Measurements from ENCODE around the gene GRM8. TPM values are rescaled to one million over a fixed set of nuclear protein-coding genes. Genes with fewer than 3 reads are reported as not detected.

GRM8 gene
- total RNA-seq, 2 experiments from 2014 or later, result not detected

DNA sequence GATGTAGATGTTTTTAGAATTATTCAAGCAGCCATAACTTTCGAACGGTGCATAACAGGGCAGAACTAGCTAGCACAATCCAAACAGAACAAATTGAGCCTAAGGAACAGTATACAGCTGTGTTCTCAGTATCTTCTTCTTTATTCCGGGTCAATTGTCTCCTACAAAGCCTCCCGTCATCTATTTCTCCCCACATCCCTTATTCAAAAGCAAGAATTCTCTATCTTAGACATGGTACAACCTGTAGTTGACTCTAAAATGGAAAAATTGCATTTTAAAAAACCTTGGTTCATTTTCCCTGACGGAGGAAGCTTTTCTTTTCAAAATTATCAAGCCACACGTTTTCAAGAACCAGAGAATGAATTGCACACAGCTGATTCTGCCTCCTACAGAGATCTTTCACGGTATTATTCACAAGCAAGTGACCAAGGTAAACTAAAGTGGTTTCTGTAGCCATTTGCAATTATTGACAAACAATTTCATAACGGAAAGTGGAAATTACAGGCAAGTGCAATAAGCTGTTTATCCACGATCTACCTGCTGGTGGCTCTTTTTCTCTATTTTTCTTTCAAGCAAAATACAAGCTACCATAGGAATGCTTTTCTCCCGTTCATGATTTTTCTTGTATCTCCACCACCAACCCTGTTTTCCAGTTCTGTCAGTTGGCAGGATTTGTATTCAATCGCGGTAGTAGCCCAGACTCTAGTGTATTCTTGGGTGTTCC, 2.3 kb downstream of the GRM8 start:
- H3K4me3 ChIP-seq (ENCODE audit: low read depth, low read length, poor library complexity, severe bottlenecking), result no peak overlapping the region
- intact Hi-C loops (cut with micrococcal nuclease; ENCODE audit: unreplicated experiment), result loop anchor here (5.0 kb wide), 1 partner anchor 448 kb away; no protein-coding TSS in a partner anchor
- H3K9me2 ChIP-seq (ENCODE audit: insufficient read depth, low read length), result no peaks in the 10 kb centered on the region
- no TSS peak for BruUV-seq (replicated peaks)
- H3K9me3 ChIP-seq (ENCODE audit: low read length), result no peaks in the 10 kb centered on the region
- peaks cover 3% of the 10 kb centered on the region; the same call in 1 of the 2 replicates for H4K20me1 ChIP-seq (ENCODE audit: insufficient read depth, low read length)
- no peak overlapping the region for H3K27ac ChIP-seq (ENCODE audit: low read depth, low read length, poor library complexity, severe bottlenecking)
- H3K4me1 ChIP-seq (ENCODE audit: insufficient read depth, low read length, poor library complexity, severe bottlenecking), result no peaks in the 10 kb centered on the region
- H3K36me3 ChIP-seq (ENCODE audit: insufficient read depth, low read length), result no peaks in the 10 kb centered on the region
- ChIA-PET POLR2A (no interaction called here), CTCF (ENCODE audit: unreplicated experiment) (no interaction called here)
- peak; percentile 2 for DNase-seq (ENCODE audit: low spot score)
- H3K4me2 ChIP-seq (ENCODE audit: low read length), result no peak overlapping the region
- no peak overlapping the region for H2AFZ ChIP-seq (ENCODE audit: low read length)
- TF ChIP-seq, protein P1, sequence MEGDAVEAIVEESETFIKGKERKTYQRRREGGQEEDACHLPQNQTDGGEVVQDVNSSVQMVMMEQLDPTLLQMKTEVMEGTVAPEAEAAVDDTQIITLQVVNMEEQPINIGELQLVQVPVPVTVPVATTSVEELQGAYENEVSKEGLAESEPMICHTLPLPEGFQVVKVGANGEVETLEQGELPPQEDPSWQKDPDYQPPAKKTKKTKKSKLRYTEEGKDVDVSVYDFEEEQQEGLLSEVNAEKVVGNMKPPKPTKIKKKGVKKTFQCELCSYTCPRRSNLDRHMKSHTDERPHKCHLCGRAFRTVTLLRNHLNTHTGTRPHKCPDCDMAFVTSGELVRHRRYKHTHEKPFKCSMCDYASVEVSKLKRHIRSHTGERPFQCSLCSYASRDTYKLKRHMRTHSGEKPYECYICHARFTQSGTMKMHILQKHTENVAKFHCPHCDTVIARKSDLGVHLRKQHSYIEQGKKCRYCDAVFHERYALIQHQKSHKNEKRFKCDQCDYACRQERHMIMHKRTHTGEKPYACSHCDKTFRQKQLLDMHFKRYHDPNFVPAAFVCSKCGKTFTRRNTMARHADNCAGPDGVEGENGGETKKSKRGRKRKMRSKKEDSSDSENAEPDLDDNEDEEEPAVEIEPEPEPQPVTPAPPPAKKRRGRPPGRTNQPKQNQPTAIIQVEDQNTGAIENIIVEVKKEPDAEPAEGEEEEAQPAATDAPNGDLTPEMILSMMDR (conservative IDR thresholded peaks at IDR 0.05; ENCODE audit: low read length), result peak; percentile 37; the same call in 1 of the 2 replicates
- TF ChIP-seq EZH2phosphoT487 (IDR thresholded peaks at IDR 0.05; ENCODE audit: borderline replicate concordance, low read depth, low read length), result no peak
- no peaks in the 10 kb centered on the region for H3K79me2 ChIP-seq (ENCODE audit: insufficient read depth, low read depth, low read length)

DNA sequence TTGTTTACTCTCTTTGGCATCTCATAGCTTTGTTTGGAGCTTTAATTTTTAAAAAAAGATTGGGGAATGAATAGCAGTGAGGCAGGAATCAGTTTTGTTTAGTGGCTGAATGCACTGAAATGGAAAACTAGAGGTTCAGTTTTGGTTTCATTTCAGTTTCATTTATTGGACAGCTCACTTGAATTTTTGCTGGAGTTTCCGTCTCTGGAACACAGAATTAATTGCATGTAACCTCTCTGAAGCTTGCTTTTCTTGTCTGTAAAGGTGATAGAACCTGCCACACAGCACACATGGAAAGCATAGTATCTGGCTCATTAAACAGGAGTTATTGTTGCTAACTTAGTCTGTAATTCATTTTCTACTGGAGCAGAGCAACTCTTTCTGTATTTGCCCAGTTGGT, 7.1 kb downstream of the GRM8 start:
- Histone ChIP-seq H3K9me3 (ENCODE audit: low read length) (no peaks in the 10 kb centered on the region), H3K36me3 (ENCODE audit: insufficient read depth, low read length) (no peaks in the 10 kb centered on the region), H4K20me1 (ENCODE audit: insufficient read depth, low read length) (peaks cover 3% of the 10 kb centered on the region; the same call in 1 of the 2 replicates), H3K4me3 (ENCODE audit: low read depth, low read length, poor library complexity, severe bottlenecking) (no peak overlapping the region), H3K9me2 (ENCODE audit: insufficient read depth, low read length) (no peaks in the 10 kb centered on the region), H2AFZ (ENCODE audit: low read length) (no peak overlapping the region), H3K79me2 (ENCODE audit: insufficient read depth, low read depth, low read length) (no peaks in the 10 kb centered on the region), H3K27ac (ENCODE audit: low read depth, low read length, poor library complexity, severe bottlenecking) (no peak overlapping the region), H3K4me1 (ENCODE audit: insufficient read depth, low read length, poor library complexity, severe bottlenecking) (no peaks in the 10 kb centered on the region), H3K4me2 (ENCODE audit: low read length) (no peak overlapping the region)
- CTCF ChIA-PET (ENCODE audit: unreplicated experiment), result interaction anchor here (0.6 kb wide), 1 partner anchor 16 kb away, joined by 3 read pairs; no protein-coding TSS in a partner anchor
- POLR2A ChIA-PET, result interaction anchor here (0.8 to 1.1 kb wide), 2 partner anchors 12 to 52 kb away, joined by 3 read pairs; no protein-coding TSS in a partner anchor
- TF ChIP-seq, protein P1 (conservative IDR thresholded peaks at IDR 0.05; ENCODE audit: low read length), result no peak
- TF ChIP-seq EZH2phosphoT487 (IDR thresholded peaks at IDR 0.05; ENCODE audit: borderline replicate concordance, low read depth, low read length), result no peak
- DNase-seq (ENCODE audit: low spot score), result no peak
- intact Hi-C loops (cut with micrococcal nuclease; ENCODE audit: unreplicated experiment), result no loop called here
- BruUV-seq (replicated peaks), result no TSS peak

DNA sequence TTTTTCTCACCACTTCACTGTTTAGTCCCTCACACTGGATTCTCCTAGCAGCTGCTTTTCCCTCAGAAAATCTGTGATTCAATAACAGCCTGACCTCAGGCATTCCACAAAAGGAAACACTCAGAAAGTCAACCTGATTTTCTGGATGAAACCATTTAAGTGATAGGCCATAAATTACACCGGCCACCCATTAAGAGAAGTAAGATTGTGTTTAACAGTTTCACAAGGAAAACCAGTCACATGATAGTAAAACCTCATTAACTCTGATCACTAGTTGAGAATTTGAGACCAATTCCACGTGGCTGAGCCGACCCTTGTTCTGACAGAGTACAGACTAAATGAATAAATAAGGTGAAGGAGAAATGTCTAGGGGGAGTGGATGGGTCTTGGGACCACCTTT, 7.7 kb downstream of the GRM8 start:
- Histone ChIP-seq H3K36me3 (ENCODE audit: insufficient read depth, low read length) (no peaks in the 10 kb centered on the region), H3K4me2 (ENCODE audit: low read length) (no peak overlapping the region), H3K4me1 (ENCODE audit: insufficient read depth, low read length, poor library complexity, severe bottlenecking) (no peaks in the 10 kb centered on the region), H3K4me3 (ENCODE audit: low read depth, low read length, poor library complexity, severe bottlenecking) (no peak overlapping the region), H3K79me2 (ENCODE audit: insufficient read depth, low read depth, low read length) (no peaks in the 10 kb centered on the region), H4K20me1 (ENCODE audit: insufficient read depth, low read length) (peaks cover 3% of the 10 kb centered on the region; the same call in 1 of the 2 replicates), H3K9me3 (ENCODE audit: low read length) (no peaks in the 10 kb centered on the region), H3K27ac (ENCODE audit: low read depth, low read length, poor library complexity, severe bottlenecking) (no peak overlapping the region), H2AFZ (ENCODE audit: low read length) (no peak overlapping the region), H3K9me2 (ENCODE audit: insufficient read depth, low read length) (no peaks in the 10 kb centered on the region)
- no TSS peak for BruUV-seq (replicated peaks)
- intact Hi-C loops (cut with micrococcal nuclease; ENCODE audit: unreplicated experiment), result no loop called here
- ChIA-PET POLR2A (interaction anchor here (0.5 kb wide), 1 partner anchor 295 kb away, joined by 4 read pairs; no protein-coding TSS in a partner anchor), CTCF (ENCODE audit: unreplicated experiment) (no interaction called here)
- no peak for DNase-seq (ENCODE audit: low spot score)
- TF ChIP-seq, protein P1 (conservative IDR thresholded peaks at IDR 0.05; ENCODE audit: low read length), result no peak
- no peak for TF ChIP-seq EZH2phosphoT487 (IDR thresholded peaks at IDR 0.05; ENCODE audit: borderline replicate concordance, low read depth, low read length)
